HepG2 (cell line): ENCODE results near the gene NEU1. TPM values are rescaled to one million over a fixed set of nuclear protein-coding genes. Genes with fewer than 3 reads are reported as not detected.
A peak's percentile ranks its signal among the peaks of the same experiment; 100 is the strongest.

Experiments
- ATAC-seq: fragments of 200-7000 bp; cut with Tn5 transposase; 3 replicates; pipeline ENCODE4 v1.9.1; 2020; ENCODE audit warnings: mild to moderate bottlenecking, moderate library complexity
- BruUV-seq: library from RNA; stranded (reverse); fragments of 400-500 nt; replicated peaks from 2 replicates; lab custom pipeline; 2021; lab: Mats Ljungman, UMichigan
- CTCF ChIA-PET: fragments of 300-600 bp; formaldehyde crosslinking; extraction: SDS; loops from one replicate; lab custom pipeline; 2021; ENCODE audit warnings: low total read pairs, inconsistent platforms, low intra/inter-chr PET ratio; lab: Yijun Ruan, JAX
- POLR2A ChIA-PET: fragments of 350-600 bp; sonication (Branson Sonifier 250); formaldehyde crosslinking; loops from one replicate; lab custom pipeline; 2020; ENCODE audit warnings: antibody characterized with exemption, inconsistent platforms; lab: Yijun Ruan, JAX
- DNase-seq: peaks from one replicate; pipeline ENCODE4 v3.0.0-alpha.2; 2015; ENCODE audit warnings: low spot score
- FAIRE-seq: peaks from 3 replicates; lab custom pipeline; 2011; peaks lifted over from hg19 to GRCh38; lab: Jason Lieb, UNC
- H2AFZ ChIP-seq: one replicate; pipeline ENCODE4 v1.6.1; 2011; ENCODE audit warnings: low read length, inconsistent platforms
- H3K27ac ChIP-seq: fragments of 300-600 bp; 3 replicates; pipeline ENCODE4 v1.8.0; 2011; ENCODE audit warnings: mixed run types, mild to moderate bottlenecking, mixed read lengths, low read length, inconsistent platforms; ENCODE audit not compliant: insufficient read depth; ENCODE audit errors: extremely low read length
- H3K27me3 ChIP-seq, 2 experiments: fragments of 200-600 bp in 1 of 2; 2 replicates in 1 of 2; 3 replicates in 1 of 2; pipeline versions ENCODE4 v1.6.0 to v1.8.0; 2011; ENCODE audit warnings: low read length in 2 of 2, mild to moderate bottlenecking in 2 of 2, moderate library complexity in 2 of 2, inconsistent platforms in 1 of 2; ENCODE audit not compliant: insufficient read depth in 2 of 2, control insufficient read depth in 1 of 2
- H3K36me3 ChIP-seq, 2 experiments: fragments of 200-600 bp in 1 of 2; replicated peaks in 1 of 2; 2 replicates in 1 of 2; 3 replicates in 1 of 2; pipeline versions ENCODE4 v1.5.1 to v1.8.0; 2011; ENCODE audit warnings: low read length in 2 of 2, inconsistent platforms in 1 of 2; ENCODE audit not compliant: insufficient read depth in 2 of 2, control insufficient read depth in 1 of 2
- H3K4me1 ChIP-seq: 2 replicates; pipeline ENCODE4 v1.5.1; 2012; ENCODE audit warnings: low read length, inconsistent platforms; ENCODE audit not compliant: insufficient read depth
- H3K4me2 ChIP-seq: 2 replicates; pipeline ENCODE4 v1.6.0; 2011; ENCODE audit warnings: low read depth, low read length, inconsistent platforms
- H3K4me3 ChIP-seq, 3 experiments: fragments of 200-600 bp in 1 of 3; sonication (generic), shearing (Covaris generic) in 1 of 3; replicated peaks in 1 of 3; 2 replicates each; pipeline ENCODE4 v1.5.1; 2011 to 2016; ENCODE audit warnings: low read length in 3 of 3, inconsistent platforms in 2 of 3, low read depth in 2 of 3, mild to moderate bottlenecking in 2 of 3, control low read depth in 1 of 3, mixed read lengths in 1 of 3; ENCODE audit not compliant: insufficient read depth in 1 of 3
- H3K79me2 ChIP-seq: one replicate; pipeline ENCODE4 v1.6.1; 2011; ENCODE audit warnings: low read length, inconsistent platforms; ENCODE audit not compliant: insufficient read depth
- H3K9ac ChIP-seq: 2 replicates; pipeline ENCODE4 v1.6.0; 2011; ENCODE audit warnings: mild to moderate bottlenecking, low read depth, low read length, inconsistent platforms; ENCODE audit not compliant: insufficient read depth
- H3K9me3 ChIP-seq: 2 replicates; pipeline ENCODE4 v1.5.1; 2012; ENCODE audit warnings: mild to moderate bottlenecking, low read length
- H4K20me1 ChIP-seq: 2 replicates; pipeline ENCODE4 v1.6.0; 2011; ENCODE audit warnings: inconsistent platforms, mild to moderate bottlenecking, low read length, moderate library complexity; ENCODE audit not compliant: insufficient read depth
- AGO2 ChIP-seq: fragments of 200-400 bp; formaldehyde crosslinking; optimal IDR thresholded peaks from 2 replicates; pipeline ENCODE3; 2017; ENCODE audit warnings: mild to moderate bottlenecking, low read depth, low read length, moderate library complexity
- CCDC6 ChIP-seq: sonication (generic); formaldehyde crosslinking; IDR thresholded peaks from 2 replicates; pipeline ENCODE4 v1.8.1; 2022; ENCODE audit warnings: mild to moderate bottlenecking, missing genetic modification reagents, moderate library complexity
- IRF1 ChIP-seq: sonication (generic); formaldehyde crosslinking; IDR thresholded peaks from 2 replicates; pipeline ENCODE4 v1.4.0; 2020; ENCODE audit warnings: low read depth, mild to moderate bottlenecking, missing genetic modification reagents
- JUND ChIP-seq: sonication (generic); formaldehyde crosslinking; IDR thresholded peaks from 2 replicates; pipeline ENCODE4 v1.8.0; 2022; ENCODE audit warnings: mild to moderate bottlenecking, missing genetic modification reagents
- MTERF4 ChIP-seq: sonication (generic); formaldehyde crosslinking; IDR thresholded peaks from 2 replicates; pipeline ENCODE4 v1.8.0; 2023; ENCODE audit warnings: mild to moderate bottlenecking, missing genetic modification reagents
- SIX4 ChIP-seq: sonication (generic); formaldehyde crosslinking; IDR thresholded peaks from 2 replicates; pipeline ENCODE4 v1.4.0; 2020; ENCODE audit warnings: missing genetic modification reagents
- ZFP91 ChIP-seq: sonication (generic); formaldehyde crosslinking; IDR thresholded peaks from 2 replicates; pipeline ENCODE4 v1.9.0; 2022; ENCODE audit warnings: missing genetic modification reagents, mild to moderate bottlenecking, borderline replicate concordance
- ZNF441 ChIP-seq: sonication (generic); formaldehyde crosslinking; IDR thresholded peaks from 2 replicates; pipeline ENCODE4 v1.7.0; 2021; ENCODE audit warnings: missing genetic modification reagents, borderline replicate concordance
- ZNF768 ChIP-seq: sonication (generic); formaldehyde crosslinking; IDR thresholded peaks from 2 replicates; pipeline ENCODE4 v1.4.0; 2020; ENCODE audit warnings: missing genetic modification reagents
- WGBS: methylation state at CpG from one replicate; pipeline ENCODE4 v1.1.6; 2017; ENCODE audit warnings: low lambda C conversion rate; 5-methylcytosine and 5-hydroxymethylcytosine counted together
- in situ Hi-C: cut with HindIII; loops from 2 replicates; pipeline ENCODE4 v1.10.0; 2017; ENCODE audit warnings: low pct_unique_long_range_greater_than_20kb; ENCODE audit not compliant: extremely low pct_ligation_motif_present
- intact Hi-C: fragments of 100-400 bp; cut with micrococcal nuclease; formaldehyde crosslinking; loops from one replicate; pipeline ENCODE4 v1.10.0; 2022; ENCODE audit not compliant: unreplicated experiment
- polyA plus RNA-seq, 8 experiments: library from polyadenylated mRNA; depleted of rRNA in 3 of 8; stranded (reverse) in 7 of 8; unstranded in 1 of 8; fragments of >200 nt; fragmentation: Illumina TruSeq in 4 of 8; extraction: Trizol in 4 of 8; gene quantifications; 2 replicates each; pipeline versions ENCODE4 v1.2.1 to v1.2.3, GENCODE V29; 2011 to 2016; ENCODE audit warnings: low read depth in 4 of 8, missing spikeins in 1 of 8, mixed read lengths in 1 of 8; ENCODE audit not compliant: insufficient read depth in 1 of 8
- total RNA-seq, 5 experiments: library from RNA; depleted of rRNA; stranded (reverse); fragments of >200 nt; fragmentation: Illumina TruSeq; extraction: Trizol; gene quantifications; 2 replicates each; pipeline ENCODE4 v1.2.3, GENCODE V29; 2016; ENCODE audit warnings: low read depth in 1 of 5
- TF ChIP-seq, protein P1 (sequence below): sonication (generic); formaldehyde crosslinking; conservative IDR thresholded peaks from 2 replicates; pipeline ENCODE4 v1.8.1; 2023; ENCODE audit warnings: missing genetic modification reagents
- TF ChIP-seq, protein P2 (sequence below), 2 experiments: sonication (generic) in 1 of 2; formaldehyde crosslinking in 1 of 2; IDR thresholded peaks; 2 replicates each; pipeline versions ENCODE4 v1.6.1 to v1.9.0; 2014 to 2022; ENCODE audit warnings: antibody characterized with exemption in 1 of 2, borderline replicate concordance in 1 of 2, inconsistent platforms in 1 of 2, low read depth in 1 of 2, missing genetic modification reagents in 1 of 2

Gene NEU1
- total and polyA plus RNA-seq, 2 of the 13 experiments (the other 11 are each of a cell fraction or from before 2014, with no cell fraction given) = 215 to 297 TPM

GRCh38 chr6:31884528-31885035, 22.0 kb upstream of the NEU1 start:
- Histone ChIP-seq H3K79me2 (no peaks in the 10 kb centered on the region), H3K27ac (no peak overlapping the region), H3K4me1 (no peaks in the 10 kb centered on the region), H3K27me3 (no peaks in the 10 kb centered on the region), H2AFZ (no peak overlapping the region), H3K4me3 (no peak overlapping the region), H3K4me2 (no peak overlapping the region), H3K36me3 (peaks cover 61 to 92% of the 10 kb centered on the region in 2 experiments), H3K9me3 (no peaks in the 10 kb centered on the region), H4K20me1 (no peaks in the 10 kb centered on the region), H3K9ac (no peak overlapping the region)
- ChIA-PET CTCF (no interaction called here), POLR2A (interaction anchor here (1.0 to 1.2 kb wide), 2 partner anchors 9 to 22 kb away, joined by 3 to 4 read pairs; partner anchors contain the start of gene NEU1)
- DNase-seq (no peak), ATAC-seq (no peak), FAIRE-seq (no peak)
- intact Hi-C loops (no loop called here), in situ Hi-C loops (no loop called here)
- no TSS peak for BruUV-seq
- WGBS = 98% methylated on average over 20 of the region's 22 CpGs
- TF ChIP-seq ZNF768 (CRISPR knock-in tag) (0 out of 2 replicates have a peak, but pooled peaks have one; percentile 21), CCDC6 (CRISPR knock-in tag) (no peak), AGO2 (peak; percentile 70), JUND (no peak), IRF1 (no peak), ZFP91 (CRISPR knock-in tag) (no peak), SIX4 (CRISPR knock-in tag) (no peak), ZNF441 (CRISPR knock-in tag) (no peak), MTERF4 (no peak)
- TF ChIP-seq, protein P1, sequence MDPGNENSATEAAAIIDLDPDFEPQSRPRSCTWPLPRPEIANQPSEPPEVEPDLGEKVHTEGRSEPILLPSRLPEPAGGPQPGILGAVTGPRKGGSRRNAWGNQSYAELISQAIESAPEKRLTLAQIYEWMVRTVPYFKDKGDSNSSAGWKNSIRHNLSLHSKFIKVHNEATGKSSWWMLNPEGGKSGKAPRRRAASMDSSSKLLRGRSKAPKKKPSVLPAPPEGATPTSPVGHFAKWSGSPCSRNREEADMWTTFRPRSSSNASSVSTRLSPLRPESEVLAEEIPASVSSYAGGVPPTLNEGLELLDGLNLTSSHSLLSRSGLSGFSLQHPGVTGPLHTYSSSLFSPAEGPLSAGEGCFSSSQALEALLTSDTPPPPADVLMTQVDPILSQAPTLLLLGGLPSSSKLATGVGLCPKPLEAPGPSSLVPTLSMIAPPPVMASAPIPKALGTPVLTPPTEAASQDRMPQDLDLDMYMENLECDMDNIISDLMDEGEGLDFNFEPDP (CRISPR knock-in tag) = no peak
- TF ChIP-seq, protein P2, sequence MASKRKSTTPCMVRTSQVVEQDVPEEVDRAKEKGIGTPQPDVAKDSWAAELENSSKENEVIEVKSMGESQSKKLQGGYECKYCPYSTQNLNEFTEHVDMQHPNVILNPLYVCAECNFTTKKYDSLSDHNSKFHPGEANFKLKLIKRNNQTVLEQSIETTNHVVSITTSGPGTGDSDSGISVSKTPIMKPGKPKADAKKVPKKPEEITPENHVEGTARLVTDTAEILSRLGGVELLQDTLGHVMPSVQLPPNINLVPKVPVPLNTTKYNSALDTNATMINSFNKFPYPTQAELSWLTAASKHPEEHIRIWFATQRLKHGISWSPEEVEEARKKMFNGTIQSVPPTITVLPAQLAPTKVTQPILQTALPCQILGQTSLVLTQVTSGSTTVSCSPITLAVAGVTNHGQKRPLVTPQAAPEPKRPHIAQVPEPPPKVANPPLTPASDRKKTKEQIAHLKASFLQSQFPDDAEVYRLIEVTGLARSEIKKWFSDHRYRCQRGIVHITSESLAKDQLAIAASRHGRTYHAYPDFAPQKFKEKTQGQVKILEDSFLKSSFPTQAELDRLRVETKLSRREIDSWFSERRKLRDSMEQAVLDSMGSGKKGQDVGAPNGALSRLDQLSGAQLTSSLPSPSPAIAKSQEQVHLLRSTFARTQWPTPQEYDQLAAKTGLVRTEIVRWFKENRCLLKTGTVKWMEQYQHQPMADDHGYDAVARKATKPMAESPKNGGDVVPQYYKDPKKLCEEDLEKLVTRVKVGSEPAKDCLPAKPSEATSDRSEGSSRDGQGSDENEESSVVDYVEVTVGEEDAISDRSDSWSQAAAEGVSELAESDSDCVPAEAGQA (IDR thresholded peaks at IDR 0.05; ENCODE audit: low read depth) = no peak
- TF ChIP-seq, protein P2 (CRISPR knock-in tag; IDR thresholded peaks at IDR 0.05; ENCODE audit: borderline replicate concordance) = no peak
